CD4-positive, alpha-beta T cell treated with Interleukin-6 for 4 hours (primary cell): Measurements from ENCODE around the gene PDXP.
A peak's percentile ranks its signal among the peaks of the same experiment; 100 is the strongest.

Experiments
- DNase-seq: peaks from one replicate; pipeline ENCODE4 v3.0.0-alpha.2; 2020; ENCODE audit warnings: mixed read lengths

The PDXP gene

GRCh38 chr22:37629928-37630327 lies 28.6 kb upstream of the PDXP start:
- DNase-seq, result no peak

GRCh38 chr22:37630839-37631435 lies 27.6 kb upstream of the PDXP start:
- no peak for DNase-seq

- DNase-seq, result no peak
These were observed 26.9 kb upstream of the PDXP start for GRCh38 chr22:37631448-37632173.

GRCh38 chr22:37632174-37633088 lies 26.1 kb upstream of the PDXP start:
- DNase-seq, result no peak

GRCh38 chr22:37633089-37633624 lies 25.4 kb upstream of the PDXP start:
- DNase-seq, result no peak

- DNase-seq, result peak; percentile 69
These were observed 24.7 kb upstream of the PDXP start for GRCh38 chr22:37633625-37634416.

- peak; percentile 33 for DNase-seq
These were observed 24.1 kb upstream of the PDXP start for GRCh38 chr22:37634417-37634924.

GRCh38 chr22:37635157-37635556 lies 23.4 kb upstream of the PDXP start:
- no peak for DNase-seq

GRCh38 chr22:37636186-37636948 lies 22.2 kb upstream of the PDXP start:
- peak; percentile 47 for DNase-seq

GRCh38 chr22:37636949-37637273 lies 21.6 kb upstream of the PDXP start:
- DNase-seq, result no peak

GRCh38 chr22:37638391-37639069 lies 20.0 kb upstream of the PDXP start:
- peak; percentile 53 for DNase-seq

GRCh38 chr22:37639070-37639760 lies 19.3 kb upstream of the PDXP start, which contains the start of gene SH3BP1:
Gene SH3BP1, plus strand, starts transcription at chr22:37639669. Its CDS starts 119 bp downstream, at chr22:37639788.
- peak; percentile 72 for DNase-seq

GRCh38 chr22:37639771-37640590 lies 18.5 kb upstream of the PDXP start:
- DNase-seq, result peak; percentile 44

- DNase-seq, result peak; percentile 70
These were observed 17.6 kb upstream of the PDXP start for GRCh38 chr22:37640591-37641560.

- no peak for DNase-seq
These were observed 17.0 kb upstream of the PDXP start for GRCh38 chr22:37641561-37641949.

GRCh38 chr22:37643225-37643847 lies 15.2 kb upstream of the PDXP start:
- peak; percentile 90 for DNase-seq

GRCh38 chr22:37647317-37647716 lies 11.2 kb upstream of the PDXP start:
- DNase-seq, result no peak

- no peak for DNase-seq
These were observed 10.6 kb upstream of the PDXP start for GRCh38 chr22:37647928-37648327.
